Ureter (tissue), 1 donor: ENCODE measurements around the gene AHDC1. TPM values are rescaled to one million over a fixed set of nuclear protein-coding genes. Genes with fewer than 3 reads are reported as not detected.
A peak's percentile ranks its signal among the peaks of the same experiment; 100 is the strongest.

Experiments
- DNase-seq: peaks from one replicate; pipeline ENCODE4 v3.0.0-alpha.2; 2020; ENCODE audit warnings: low spot score
- total RNA-seq: library from RNA; stranded (reverse); gene quantifications from one replicate; pipeline ENCODE4 v1.2.4, GENCODE V29; 2023
- donor health status: DM: yes; HTN: yes; CAD: no.

The AHDC1 gene
- total RNA-seq, 1 donor from 2014 or later = 27.3 TPM

GRCh38 chr1:27576806-27577227, 27.1 kb downstream of the AHDC1 start:
- DNase-seq = no peak

DNA sequence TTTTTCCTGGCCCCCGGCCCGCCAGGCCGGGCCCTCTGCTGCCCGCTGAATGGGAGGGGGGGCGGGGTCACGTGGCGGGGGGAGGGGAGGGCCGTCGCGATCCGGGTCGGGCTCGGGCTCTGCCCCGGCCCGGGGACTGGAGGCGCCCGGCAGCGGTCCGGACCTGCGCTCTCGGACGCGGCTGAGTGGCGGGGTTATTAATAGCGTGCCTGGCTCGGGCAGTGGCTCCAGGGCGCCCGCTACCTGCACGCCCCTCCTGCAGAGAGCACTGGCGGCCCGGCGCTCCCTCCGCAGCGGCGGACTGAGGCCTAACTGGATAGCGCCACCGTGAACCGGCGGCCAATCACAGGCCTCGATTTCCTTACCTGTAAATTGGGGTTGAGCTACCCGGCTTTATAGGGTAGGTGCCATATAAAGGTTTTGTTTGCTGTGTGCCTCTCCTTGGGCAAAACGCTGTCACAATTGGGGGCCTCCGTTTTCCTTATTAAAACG, 28.1 kb downstream of the AHDC1 start:
- no peak for DNase-seq

DNA sequence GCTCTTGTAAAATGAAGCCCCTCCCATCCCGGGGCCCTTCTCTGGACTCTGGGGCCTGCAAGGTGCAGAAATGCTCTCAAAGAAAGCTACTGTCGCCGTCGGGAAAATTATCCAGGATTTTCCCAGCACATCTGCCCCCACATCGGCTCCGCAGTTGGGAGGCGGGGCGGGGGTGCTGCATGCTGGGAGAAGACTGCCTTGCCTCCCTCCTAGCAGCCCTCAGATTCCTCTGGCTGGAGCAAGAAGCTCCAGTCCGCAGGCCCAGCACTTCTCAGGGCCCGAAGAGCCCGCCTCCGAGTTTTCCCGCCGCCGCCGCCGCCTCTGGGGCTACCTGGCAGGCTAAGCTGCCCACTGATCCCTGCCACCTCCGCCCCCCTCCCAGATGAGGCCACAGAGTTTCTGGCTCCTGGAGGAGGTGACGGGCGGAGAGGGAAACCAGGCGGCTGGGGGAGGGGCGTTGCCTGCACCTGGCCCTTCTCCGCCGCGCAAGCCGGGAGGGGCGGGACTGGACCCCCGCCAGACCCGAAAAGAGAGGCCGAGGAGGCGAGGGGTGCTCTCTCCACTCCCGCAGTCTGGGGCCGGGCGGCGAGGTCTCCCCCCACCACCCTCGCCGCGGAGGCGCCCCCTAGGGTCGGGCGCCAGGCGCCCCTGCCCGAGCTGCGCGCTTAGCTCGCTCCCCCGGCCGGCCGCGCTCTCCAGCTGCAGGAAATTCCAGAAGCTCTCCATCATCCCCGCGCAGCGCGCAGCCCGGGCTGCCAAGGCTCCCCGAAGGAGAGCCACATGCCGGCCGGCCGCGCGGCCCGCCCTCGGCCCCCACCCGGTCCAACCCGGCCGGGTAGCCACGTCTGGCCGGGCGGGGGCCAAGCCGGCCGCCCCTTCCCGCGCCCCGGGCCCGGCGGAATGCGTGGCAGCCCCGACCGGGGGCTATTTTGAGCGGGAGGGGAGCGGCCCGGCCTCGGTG, 28.8 kb downstream of the AHDC1 start:
- no peak for DNase-seq

GRCh38 chr1:27574001-27574781, 29.8 kb downstream of the AHDC1 start:
- no peak for DNase-seq

- DNase-seq = no peak
Measured at GRCh38 chr1:27572679-27573426, 31.1 kb downstream of the AHDC1 start.

DNA sequence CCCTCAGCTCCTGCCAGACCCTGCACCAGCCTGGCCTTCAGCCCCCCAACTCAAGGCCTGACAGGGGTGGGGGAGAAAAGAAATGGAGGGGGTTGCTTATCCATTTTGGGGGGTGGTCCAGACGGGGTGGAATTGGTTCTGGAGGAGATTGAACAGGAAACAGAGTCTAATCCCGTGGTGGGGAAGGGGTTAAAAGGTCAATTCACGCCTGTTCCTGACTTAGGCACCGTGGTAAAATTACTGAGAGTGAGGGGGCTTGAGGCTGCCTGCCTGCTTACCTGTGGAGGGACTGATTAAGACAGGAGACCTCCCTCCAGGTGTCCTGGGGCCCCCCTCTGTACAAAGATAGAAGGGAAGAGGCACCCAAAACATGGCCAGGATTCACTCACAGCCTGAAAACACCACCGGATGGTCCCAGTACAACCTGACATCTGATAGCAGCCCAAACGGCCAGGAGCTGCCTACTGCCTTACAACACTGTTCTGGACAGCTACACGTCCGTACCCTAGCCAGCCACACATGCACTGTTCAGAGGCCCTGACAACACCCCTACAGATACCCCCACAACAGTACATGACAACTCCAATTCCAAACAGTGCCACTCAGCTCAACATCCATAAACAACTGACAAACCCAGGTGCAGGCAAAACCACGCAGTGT, 31.8 kb downstream of the AHDC1 start:
- DNase-seq = no peak

- no peak for DNase-seq
Measured at GRCh38 chr1:27571439-27572018, 32.4 kb downstream of the AHDC1 start.

DNA sequence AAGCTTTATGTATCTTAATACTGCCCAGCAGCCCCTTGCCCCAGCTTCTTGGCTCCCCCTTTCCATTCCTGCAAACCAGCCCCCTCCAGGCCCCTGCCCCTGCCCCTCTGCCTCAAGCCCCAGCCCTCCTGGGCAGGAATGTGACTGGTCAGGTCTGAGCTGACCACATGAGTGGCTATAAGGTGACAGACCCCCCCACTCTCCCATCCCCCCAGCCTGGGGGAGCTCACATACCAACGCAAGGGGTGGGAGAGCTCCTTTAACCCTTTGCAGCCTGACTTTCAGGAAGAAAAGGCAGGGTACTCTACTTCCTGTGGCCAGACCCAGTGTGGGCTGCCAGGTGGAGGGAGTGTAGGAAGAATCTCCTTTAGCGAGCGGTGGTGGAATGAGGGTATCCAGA, 33.2 kb downstream of the AHDC1 start:
- DNase-seq = no peak

DNA sequence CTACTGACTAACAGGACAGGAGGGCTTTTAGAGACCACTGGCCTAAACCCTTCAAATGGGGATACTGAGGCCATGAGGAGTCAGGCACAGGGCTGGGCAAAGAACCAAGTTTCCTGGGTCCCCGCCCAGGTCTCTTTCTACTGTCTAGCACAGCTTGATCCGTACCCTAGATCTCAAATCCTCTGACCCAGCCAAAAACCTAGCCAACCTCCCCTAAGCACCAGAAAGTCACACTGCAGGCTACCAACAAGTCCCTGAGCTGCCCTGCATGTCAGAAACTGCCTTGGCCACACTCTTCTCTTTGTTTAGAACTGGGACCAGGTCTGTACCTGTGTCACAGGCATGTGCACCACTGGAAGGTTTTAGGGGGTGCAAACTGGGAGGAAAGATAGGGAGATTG, 33.6 kb downstream of the AHDC1 start:
- DNase-seq = no peak

- no peak for DNase-seq
Measured at GRCh38 chr1:27569506-27570291, 34.2 kb downstream of the AHDC1 start.

- no peak for DNase-seq
Measured at GRCh38 chr1:27569088-27569460, 34.9 kb downstream of the AHDC1 start.

DNA sequence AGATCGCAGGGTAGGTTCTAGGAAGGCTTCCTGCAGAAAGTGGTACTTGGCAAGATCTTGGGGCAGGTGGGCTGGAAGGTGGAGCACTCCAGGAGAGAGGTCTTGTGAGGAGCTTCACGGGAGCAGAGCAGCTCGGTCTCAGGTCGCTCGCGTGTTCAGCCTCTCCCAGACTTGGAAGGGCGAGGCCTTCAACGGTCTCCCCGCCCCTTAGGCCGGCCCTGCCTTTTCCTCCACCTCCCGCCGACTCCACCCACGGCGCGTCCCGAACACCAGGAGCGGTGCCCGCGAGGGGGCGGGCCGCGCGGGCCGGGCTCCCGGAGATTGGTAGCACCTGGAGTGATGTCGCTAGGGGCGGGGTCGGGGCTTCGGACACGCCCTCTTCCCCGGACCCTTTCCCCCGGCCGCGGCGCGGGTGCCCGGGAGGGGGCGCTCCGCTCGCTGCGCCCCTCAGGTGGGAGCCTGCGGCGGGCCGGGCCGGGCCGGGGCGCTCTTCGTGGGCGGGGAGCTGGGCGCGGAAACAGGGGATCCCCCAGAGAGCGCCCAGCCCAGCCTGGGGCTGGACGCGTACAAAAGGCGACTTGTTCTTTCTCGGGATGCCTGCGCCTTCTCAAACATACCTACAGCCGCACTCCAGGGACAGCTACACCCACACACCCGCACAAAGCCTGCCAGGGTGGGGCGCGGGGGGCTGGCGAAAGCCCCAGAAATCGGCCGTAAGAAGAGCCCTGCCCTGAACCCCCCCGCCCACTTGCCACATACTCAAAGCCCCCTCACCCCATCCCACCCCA, 35.5 kb downstream of the AHDC1 start:
- peak; percentile 97 for DNase-seq

DNA sequence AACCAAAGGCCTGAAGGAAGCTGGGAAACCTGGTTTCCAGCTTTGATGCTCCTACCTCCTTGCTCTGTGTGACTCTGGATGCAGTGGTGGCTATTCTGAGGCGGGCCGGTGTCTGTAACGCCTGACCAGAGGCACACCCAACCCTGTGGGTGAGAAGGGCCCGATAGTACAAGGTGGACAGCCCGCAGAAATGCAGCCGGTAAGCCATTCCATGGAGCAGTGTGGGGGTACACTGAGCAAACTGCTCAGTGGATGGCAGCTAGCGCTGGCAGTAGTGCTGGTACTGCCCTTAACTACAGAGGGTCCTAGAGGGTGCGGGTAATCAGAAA, 36.0 kb downstream of the AHDC1 start:
- no peak for DNase-seq

DNA sequence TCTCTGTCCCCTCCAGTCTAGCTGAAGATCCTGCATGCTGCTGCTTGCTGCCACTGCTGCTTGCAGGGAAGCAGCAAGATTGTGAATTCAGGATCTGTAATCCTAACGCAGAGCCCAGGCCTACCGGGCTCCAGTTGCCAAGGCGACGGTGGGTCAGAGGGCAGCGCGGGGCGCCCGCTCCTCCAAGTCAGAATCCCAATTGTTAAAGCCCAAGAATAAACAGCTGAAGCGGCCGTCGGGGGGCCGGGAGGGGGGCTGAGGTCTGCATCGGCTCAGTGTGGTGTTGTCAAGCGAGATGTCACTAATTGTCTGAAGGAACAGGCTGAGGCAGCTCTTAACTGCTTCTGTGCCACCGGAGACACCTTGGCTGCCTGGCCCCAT, 36.8 kb downstream of the AHDC1 start:
- no peak for DNase-seq

GRCh38 chr1:27566462-27567145, 37.3 kb downstream of the AHDC1 start:
- no peak for DNase-seq

DNA sequence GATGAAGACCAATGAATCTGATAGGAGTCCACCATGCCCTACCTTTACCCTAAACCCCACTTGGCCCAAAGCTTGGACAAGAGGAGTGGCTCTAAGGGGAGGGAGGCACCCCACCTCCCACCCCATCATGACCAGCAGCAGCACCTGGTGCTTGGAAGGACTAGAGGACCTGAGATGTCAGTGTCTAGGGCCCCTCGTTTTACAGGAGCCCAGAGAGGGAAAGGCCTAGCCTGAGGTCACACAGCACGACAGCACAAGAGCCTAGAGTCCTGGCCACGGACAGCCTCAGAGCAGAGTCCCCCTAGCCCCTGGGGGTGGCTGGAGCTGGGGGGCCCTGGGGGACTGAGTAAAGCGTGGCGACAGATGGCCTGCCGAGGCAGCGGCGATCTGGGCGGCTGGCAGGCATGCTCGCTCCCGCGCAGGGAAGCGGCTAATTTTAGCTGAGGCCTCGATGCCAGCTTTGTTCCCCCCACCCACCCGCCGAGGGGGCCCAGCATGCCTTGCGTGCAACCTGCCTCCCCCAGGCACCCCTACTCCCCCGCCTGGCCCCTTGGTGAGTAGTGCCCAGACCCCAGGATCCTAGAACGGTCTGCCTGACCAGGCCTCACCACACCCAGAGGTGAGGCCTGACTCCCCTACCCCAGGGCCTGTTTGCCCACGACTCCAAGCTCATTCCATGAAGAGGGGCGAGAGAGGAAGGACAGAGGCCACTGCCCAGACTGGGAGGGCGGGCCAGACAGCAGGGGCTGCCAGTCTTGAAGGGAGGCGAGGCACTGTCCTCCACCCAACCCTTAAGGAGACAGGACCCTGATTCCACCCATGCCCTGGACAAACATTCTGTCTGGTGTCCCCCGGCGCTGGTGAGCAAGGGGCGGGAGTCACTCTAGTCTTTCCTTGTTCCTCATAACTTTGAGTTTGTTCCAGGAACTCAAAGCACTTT, 39.0 kb downstream of the AHDC1 start:
- no peak for DNase-seq

- no peak for DNase-seq
Measured at GRCh38 chr1:27563591-27564471, 40.1 kb downstream of the AHDC1 start.
